OCI-LY1 (cell line): Measurements from ENCODE around the gene PCDHGB5.

Source experiments
- H2AFZ ChIP-seq: fragments of 200-600 bp; sonication (generic), shearing (Covaris generic); 2 replicates; pipeline ENCODE4 v1.6.0; 2014; ENCODE audit warnings: antibody characterized with exemption, mild to moderate bottlenecking, low read length
- H3F3A ChIP-seq: fragments of 200-600 bp; sonication (generic), shearing (Covaris generic); 2 replicates; pipeline ENCODE4 v1.6.0; 2014; ENCODE audit warnings: mild to moderate bottlenecking, antibody characterized with exemption, low read length, moderate library complexity; ENCODE audit not compliant: insufficient read depth
- H3K27ac ChIP-seq: fragments of 200-600 bp; sonication (generic); 2 replicates; pipeline ENCODE4 v1.5.1; 2014; ENCODE audit warnings: low read length, mixed run types, mild to moderate bottlenecking, low read depth; ENCODE audit not compliant: poor library complexity, severe bottlenecking
- H3K27me3 ChIP-seq: fragments of 200-600 bp; sonication (generic); 2 replicates; pipeline ENCODE4 v1.6.0; 2014; ENCODE audit warnings: antibody characterized with exemption, mild to moderate bottlenecking, low read length, moderate library complexity; ENCODE audit not compliant: insufficient read depth
- H3K36me3 ChIP-seq: fragments of 200-600 bp; sonication (generic); 2 replicates; pipeline ENCODE4 v1.6.1; 2014; ENCODE audit warnings: mild to moderate bottlenecking, antibody characterized with exemption, low read length, moderate library complexity, mixed read lengths; ENCODE audit not compliant: insufficient read depth
- H3K4me1 ChIP-seq: fragments of 200-600 bp; sonication (generic); 2 replicates; pipeline ENCODE4 v1.5.1; 2014; ENCODE audit warnings: mild to moderate bottlenecking, low read length, moderate library complexity; ENCODE audit not compliant: insufficient read depth, severe bottlenecking
- H3K4me2 ChIP-seq: fragments of 200-600 bp; sonication (generic), shearing (Covaris generic); 2 replicates; pipeline ENCODE4 v1.6.1; 2014; ENCODE audit warnings: low read length
- H3K4me3 ChIP-seq: fragments of 200-600 bp; sonication (generic); 2 replicates; pipeline ENCODE4 v1.5.1; 2014; ENCODE audit warnings: low read length, low read depth, mild to moderate bottlenecking, mixed read lengths; ENCODE audit not compliant: poor library complexity, severe bottlenecking
- H3K79me2 ChIP-seq: fragments of 200-600 bp; shearing (Covaris generic); 2 replicates; pipeline ENCODE4 v1.6.1; 2016; ENCODE audit warnings: mixed run types, low read length, mixed read lengths; ENCODE audit not compliant: insufficient read depth
- H3K9ac ChIP-seq: fragments of 200-600 bp; sonication (generic), shearing (Covaris generic); 2 replicates; pipeline ENCODE4 v1.6.1; 2014; ENCODE audit warnings: mild to moderate bottlenecking, low read length, mixed read lengths
- H3K9me2 ChIP-seq: fragments of 200-600 bp; sonication (generic), shearing (Covaris generic); 2 replicates; pipeline ENCODE4 v1.6.1; 2014; ENCODE audit warnings: low read depth, mild to moderate bottlenecking, low read length, mixed read lengths
- H3K9me3 ChIP-seq: fragments of 200-600 bp; shearing (Covaris generic); 2 replicates; pipeline ENCODE4 v1.6.1; 2014; ENCODE audit warnings: low read length, mixed read lengths
- H4K20me1 ChIP-seq: fragments of 200-600 bp; sonication (generic), shearing (Covaris generic); 2 replicates; pipeline ENCODE4 v1.6.0; 2016; ENCODE audit warnings: mild to moderate bottlenecking, low read length; ENCODE audit not compliant: insufficient read depth
- EZH2 ChIP-seq: fragments of 200-600 bp; sonication (generic), shearing (Covaris generic); IDR thresholded peaks from 2 replicates; pipeline ENCODE4 v1.8.0; 2017; ENCODE audit warnings: borderline replicate concordance, mixed run types, mild to moderate bottlenecking, antibody characterized with exemption, low read length, moderate library complexity, mixed read lengths
- TF ChIP-seq, protein P1 (sequence below): fragments of 200-600 bp; sonication (generic), shearing (Covaris generic); IDR thresholded peaks from 2 replicates; pipeline ENCODE4 v1.5.1; 2017; ENCODE audit warnings: mild to moderate bottlenecking, antibody characterized with exemption, low read length, moderate library complexity, mixed read lengths

PCDHGB5 gene

DNA sequence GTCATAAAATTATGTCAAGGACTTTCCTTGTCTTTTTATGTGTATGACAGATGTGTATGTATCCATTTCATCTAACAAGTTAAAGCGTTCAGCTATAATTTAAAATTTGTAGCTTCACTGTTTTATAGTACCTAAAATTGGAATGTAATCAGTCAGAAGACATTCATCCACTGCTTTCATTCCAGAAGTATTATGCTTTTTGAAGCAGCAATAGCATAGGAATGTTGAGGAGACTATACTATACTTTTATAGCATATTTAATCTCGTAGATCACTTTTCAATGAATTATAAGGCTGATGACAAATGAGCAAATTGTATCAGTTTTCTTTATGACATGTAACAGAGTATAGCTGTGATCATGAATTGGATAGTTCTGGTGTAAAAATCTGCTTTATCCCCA lies 39.5 kb downstream of the PCDHGB5 start:
- no peaks in the 10 kb centered on the region for H3K79me2 ChIP-seq
- no peak overlapping the region for H3K4me3 ChIP-seq
- no peaks in the 10 kb centered on the region for H3K27me3 ChIP-seq
- H3F3A ChIP-seq, result no peaks in the 10 kb centered on the region
- H3K4me1 ChIP-seq, result no peaks in the 10 kb centered on the region
- no peak overlapping the region for H3K9ac ChIP-seq
- no peaks in the 10 kb centered on the region for H4K20me1 ChIP-seq
- no peak overlapping the region for H3K27ac ChIP-seq
- peaks cover 8% of the 10 kb centered on the region; the same call in 1 of the 2 replicates for H3K9me3 ChIP-seq
- TF ChIP-seq, protein P1, sequence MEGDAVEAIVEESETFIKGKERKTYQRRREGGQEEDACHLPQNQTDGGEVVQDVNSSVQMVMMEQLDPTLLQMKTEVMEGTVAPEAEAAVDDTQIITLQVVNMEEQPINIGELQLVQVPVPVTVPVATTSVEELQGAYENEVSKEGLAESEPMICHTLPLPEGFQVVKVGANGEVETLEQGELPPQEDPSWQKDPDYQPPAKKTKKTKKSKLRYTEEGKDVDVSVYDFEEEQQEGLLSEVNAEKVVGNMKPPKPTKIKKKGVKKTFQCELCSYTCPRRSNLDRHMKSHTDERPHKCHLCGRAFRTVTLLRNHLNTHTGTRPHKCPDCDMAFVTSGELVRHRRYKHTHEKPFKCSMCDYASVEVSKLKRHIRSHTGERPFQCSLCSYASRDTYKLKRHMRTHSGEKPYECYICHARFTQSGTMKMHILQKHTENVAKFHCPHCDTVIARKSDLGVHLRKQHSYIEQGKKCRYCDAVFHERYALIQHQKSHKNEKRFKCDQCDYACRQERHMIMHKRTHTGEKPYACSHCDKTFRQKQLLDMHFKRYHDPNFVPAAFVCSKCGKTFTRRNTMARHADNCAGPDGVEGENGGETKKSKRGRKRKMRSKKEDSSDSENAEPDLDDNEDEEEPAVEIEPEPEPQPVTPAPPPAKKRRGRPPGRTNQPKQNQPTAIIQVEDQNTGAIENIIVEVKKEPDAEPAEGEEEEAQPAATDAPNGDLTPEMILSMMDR, result no peak
- no peak for TF ChIP-seq EZH2
- H3K4me2 ChIP-seq, result no peak overlapping the region
- H3K36me3 ChIP-seq, result no peaks in the 10 kb centered on the region
- H3K9me2 ChIP-seq, result no peaks in the 10 kb centered on the region
- no peak overlapping the region for H2AFZ ChIP-seq

DNA sequence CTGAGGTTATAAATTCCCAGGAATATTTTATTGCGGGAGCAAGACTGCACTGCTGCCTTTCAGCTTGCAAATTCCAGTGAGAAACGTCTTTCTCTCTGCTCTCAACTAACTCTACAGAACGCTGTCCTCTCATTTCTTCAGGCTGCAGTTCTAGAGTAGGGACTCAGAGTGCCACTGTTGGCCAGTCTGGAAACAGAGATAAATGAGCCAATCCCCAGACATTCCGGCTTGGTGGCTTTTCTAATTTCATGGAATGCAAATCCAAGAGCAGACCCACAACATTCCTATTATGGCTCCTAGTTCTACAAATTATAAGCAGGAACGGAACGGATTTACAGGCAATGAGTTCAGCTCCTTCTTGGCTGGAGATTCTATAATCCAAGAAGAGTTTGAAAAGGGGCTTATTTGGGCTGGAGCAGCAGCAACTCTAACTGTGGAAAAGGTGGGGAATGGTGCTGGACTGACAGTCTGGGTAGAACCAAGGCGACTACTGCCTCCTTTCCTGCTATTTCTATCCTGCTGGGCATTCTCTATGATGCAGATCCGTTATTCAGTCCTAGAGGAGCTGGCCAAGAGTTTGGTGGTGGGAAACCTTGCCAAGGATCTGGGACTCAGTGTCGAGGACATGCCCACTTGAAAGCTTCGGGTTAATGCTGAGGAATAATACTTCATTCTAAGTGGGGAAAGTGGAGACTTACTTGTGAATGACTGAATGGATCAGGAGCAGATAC lies 41.8 kb downstream of the PCDHGB5 start:
- Histone ChIP-seq H3K4me2 (no peak overlapping the region), H3K27me3 (no peaks in the 10 kb centered on the region), H3K27ac (no peak overlapping the region), H3K79me2 (no peaks in the 10 kb centered on the region), H3K4me3 (no peak overlapping the region), H4K20me1 (no peaks in the 10 kb centered on the region), H3K4me1 (no peaks in the 10 kb centered on the region), H3F3A (no peaks in the 10 kb centered on the region), H2AFZ (no peak overlapping the region), H3K9ac (no peak overlapping the region), H3K9me3 (peaks cover 8% of the 10 kb centered on the region; the same call in 1 of the 2 replicates), H3K9me2 (no peaks in the 10 kb centered on the region), H3K36me3 (no peaks in the 10 kb centered on the region)
- TF ChIP-seq EZH2, result no peak
- TF ChIP-seq, protein P1, result no peak

DNA sequence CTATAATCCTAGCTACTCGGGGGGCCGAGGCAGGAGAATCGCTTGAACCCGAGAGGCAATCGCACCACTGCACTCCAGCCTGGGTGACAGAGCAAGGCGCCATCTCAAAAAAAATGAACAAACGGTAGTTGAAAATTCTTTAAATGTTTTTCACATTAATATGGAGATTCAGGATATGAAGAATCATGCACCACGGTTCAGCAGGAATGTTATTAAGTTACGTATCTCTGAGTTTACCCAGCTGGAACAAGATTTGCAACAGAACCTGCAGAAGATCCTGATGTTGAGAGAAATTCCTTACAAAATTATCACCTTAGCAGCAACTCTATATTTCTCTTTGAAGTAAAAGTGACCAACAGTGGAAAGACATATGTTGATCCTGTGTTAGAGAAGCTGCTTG lies 42.6 kb downstream of the PCDHGB5 start:
- Histone ChIP-seq H3K4me2 (no peak overlapping the region), H3K9me2 (no peaks in the 10 kb centered on the region), H2AFZ (no peak overlapping the region), H3K27ac (no peak overlapping the region), H3K9me3 (peaks cover 6% of the 10 kb centered on the region; the same call in 1 of the 2 replicates), H4K20me1 (no peaks in the 10 kb centered on the region), H3K9ac (no peak overlapping the region), H3K36me3 (no peaks in the 10 kb centered on the region), H3K4me1 (no peaks in the 10 kb centered on the region), H3K79me2 (no peaks in the 10 kb centered on the region), H3K27me3 (no peaks in the 10 kb centered on the region), H3F3A (no peaks in the 10 kb centered on the region), H3K4me3 (no peak overlapping the region)
- TF ChIP-seq EZH2, result no peak
- TF ChIP-seq, protein P1, result no peak
